Measurements from ENCODE around the gene SH3RF3. TPM values are rescaled to one million over a fixed set of nuclear protein-coding genes. Genes with fewer than 3 reads are reported as not detected.
A peak's percentile ranks its signal among the peaks of the same experiment; 100 is the strongest.

Gene SH3RF3
- total RNA-seq, 6 donors from 2014 or later: 4.1 to 21.0 (median 8.0) TPM

DNA sequence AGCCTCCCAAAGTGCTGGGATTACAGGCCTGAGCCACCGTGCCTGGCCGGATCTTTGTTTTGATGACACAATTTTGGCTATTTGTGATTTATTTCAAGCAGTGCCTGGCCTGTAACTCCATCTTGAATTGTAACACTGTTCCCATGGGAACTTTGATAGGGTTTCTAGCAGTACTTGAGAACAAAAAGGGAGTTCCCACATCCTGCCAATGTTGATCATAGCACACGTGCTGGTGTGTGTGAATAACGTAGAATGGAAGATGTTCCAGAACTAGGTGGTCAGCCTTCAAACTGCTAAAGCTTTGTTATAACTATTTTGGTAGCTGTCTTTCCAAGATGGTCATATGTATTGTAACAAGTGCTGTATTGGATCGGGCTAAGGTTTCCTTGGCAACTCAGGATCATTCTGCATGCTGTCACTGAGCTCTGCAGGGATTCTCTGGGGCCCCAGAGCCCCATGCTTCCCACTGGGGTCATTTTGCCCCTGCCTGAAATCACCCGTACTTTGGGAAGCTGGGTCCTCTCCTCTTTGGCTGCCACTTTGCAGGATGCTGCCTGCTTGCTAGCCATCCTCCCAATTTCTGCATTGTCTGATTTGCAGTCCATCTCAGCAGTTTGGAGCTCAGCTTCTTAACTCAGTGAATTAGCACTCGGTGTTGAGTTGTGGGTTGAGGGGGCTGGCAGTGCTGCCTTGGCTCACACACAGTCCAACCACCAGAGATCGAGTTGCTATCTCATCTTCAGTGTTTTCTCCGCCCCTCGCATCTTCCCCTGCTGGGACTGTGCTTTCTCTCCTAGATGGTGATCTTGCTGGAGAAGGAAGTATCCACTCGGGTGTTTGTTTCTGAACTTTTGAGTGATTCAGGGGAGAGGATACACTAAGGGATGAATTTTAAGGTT is 26.8 kb downstream of the SH3RF3 start:
- H3K27ac ChIP-seq: no peak overlapping the region
- H3K27me3 ChIP-seq: no peaks in the 10 kb centered on the region
- ATAC-seq (ENCODE audit: low FRiP score in 2 of 2): no peak
- H3K36me3 ChIP-seq: no peaks in the 10 kb centered on the region
- WGBS, 2 donors: 69 to 76% methylated on average over 11 of the region's 11 CpGs
- no peak overlapping the region for H3K4me3 ChIP-seq
- no peak for TF ChIP-seq EP300 (IDR thresholded peaks at IDR 0.05)
- no peak for TF ChIP-seq CTCF (IDR thresholded peaks at IDR 0.05)
- TF ChIP-seq POLR2A (IDR thresholded peaks at IDR 0.05): no peak
- TF ChIP-seq POLR2AphosphoS5 (IDR thresholded peaks at IDR 0.05): no peak
- no peak for DNase-seq
- H3K9me3 ChIP-seq: no peaks in the 10 kb centered on the region
- peaks cover 0 to 6% (median 0%) of the 10 kb centered on the region in 4 donors for H3K4me1 ChIP-seq

GRCh38 chr2:109157563-109158105 is 28.6 kb downstream of the SH3RF3 start:
- Histone ChIP-seq H3K4me3 (no peak overlapping the region), H3K36me3 (no peaks in the 10 kb centered on the region), H3K4me1 (peaks cover 0 to 6% (median under 1%) of the 10 kb centered on the region in 4 donors), H3K27me3 (no peaks in the 10 kb centered on the region), H3K9me3 (no peaks in the 10 kb centered on the region), H3K27ac (no peak overlapping the region)
- TF ChIP-seq POLR2AphosphoS5 (IDR thresholded peaks at IDR 0.05): no peak
- TF ChIP-seq POLR2A (IDR thresholded peaks at IDR 0.05): no peak
- no peak for TF ChIP-seq CTCF (IDR thresholded peaks at IDR 0.05)
- TF ChIP-seq EP300 (IDR thresholded peaks at IDR 0.05): no peak
- 95 to 98% methylated on average over 5 of the region's 5 CpGs for WGBS, 2 donors
- ATAC-seq (ENCODE audit: low FRiP score in 2 of 2) (no peak), DNase-seq (no peak)

GRCh38 chr2:109158237-109158636 is 29.2 kb downstream of the SH3RF3 start:
- peaks cover 0 to 6% (median 4%) of the 10 kb centered on the region in 4 donors for H3K4me1 ChIP-seq
- no peak overlapping the region for H3K27ac ChIP-seq
- no peak for DNase-seq
- H3K27me3 ChIP-seq: no peaks in the 10 kb centered on the region
- WGBS, 2 donors: 86 to 98% methylated on average over 4 to 5 of the region's 5 CpGs
- H3K9me3 ChIP-seq: no peaks in the 10 kb centered on the region
- no peaks in the 10 kb centered on the region for H3K36me3 ChIP-seq
- ATAC-seq (ENCODE audit: low FRiP score in 2 of 2): no peak
- no peak for TF ChIP-seq EP300 (IDR thresholded peaks at IDR 0.05)
- TF ChIP-seq POLR2AphosphoS5 (IDR thresholded peaks at IDR 0.05): no peak
- no peak for TF ChIP-seq CTCF (IDR thresholded peaks at IDR 0.05)
- TF ChIP-seq POLR2A (IDR thresholded peaks at IDR 0.05): no peak
- no peak overlapping the region for H3K4me3 ChIP-seq

- no peaks in the 10 kb centered on the region for H3K27me3 ChIP-seq
- no peak overlapping the region for H3K4me3 ChIP-seq
- WGBS, 2 donors: 92 to 93% methylated on average over 12 to 13 of the region's 13 CpGs
- no peak for ATAC-seq (ENCODE audit: low FRiP score in 2 of 2)
- H3K4me1 ChIP-seq: peaks cover 4 to 9% (median 7%) of the 10 kb centered on the region in 4 donors
- H3K36me3 ChIP-seq: no peaks in the 10 kb centered on the region
- no peak overlapping the region for H3K27ac ChIP-seq
- DNase-seq: peak in 1 of 2 donors; percentile 41
- H3K9me3 ChIP-seq: no peaks in the 10 kb centered on the region
- TF ChIP-seq CTCF (IDR thresholded peaks at IDR 0.05) (no peak), POLR2AphosphoS5 (IDR thresholded peaks at IDR 0.05) (no peak), POLR2A (IDR thresholded peaks at IDR 0.05) (no peak), EP300 (IDR thresholded peaks at IDR 0.05) (no peak)
Measured at GRCh38 chr2:109159096-109159495, 30.1 kb downstream of the SH3RF3 start.

Data from upper lobe of left lung (tissue), 6 donors.